GM21619 (cell line): ENCODE results near the gene KRT79.

ENCODE experiments used
- ATAC-seq: cut with Tn5 transposase; IDR thresholded peaks from one replicate; pipeline ENCODE4 v1.9.1; 2021; ENCODE audit not compliant: unreplicated experiment

KRT79 gene

DNA sequence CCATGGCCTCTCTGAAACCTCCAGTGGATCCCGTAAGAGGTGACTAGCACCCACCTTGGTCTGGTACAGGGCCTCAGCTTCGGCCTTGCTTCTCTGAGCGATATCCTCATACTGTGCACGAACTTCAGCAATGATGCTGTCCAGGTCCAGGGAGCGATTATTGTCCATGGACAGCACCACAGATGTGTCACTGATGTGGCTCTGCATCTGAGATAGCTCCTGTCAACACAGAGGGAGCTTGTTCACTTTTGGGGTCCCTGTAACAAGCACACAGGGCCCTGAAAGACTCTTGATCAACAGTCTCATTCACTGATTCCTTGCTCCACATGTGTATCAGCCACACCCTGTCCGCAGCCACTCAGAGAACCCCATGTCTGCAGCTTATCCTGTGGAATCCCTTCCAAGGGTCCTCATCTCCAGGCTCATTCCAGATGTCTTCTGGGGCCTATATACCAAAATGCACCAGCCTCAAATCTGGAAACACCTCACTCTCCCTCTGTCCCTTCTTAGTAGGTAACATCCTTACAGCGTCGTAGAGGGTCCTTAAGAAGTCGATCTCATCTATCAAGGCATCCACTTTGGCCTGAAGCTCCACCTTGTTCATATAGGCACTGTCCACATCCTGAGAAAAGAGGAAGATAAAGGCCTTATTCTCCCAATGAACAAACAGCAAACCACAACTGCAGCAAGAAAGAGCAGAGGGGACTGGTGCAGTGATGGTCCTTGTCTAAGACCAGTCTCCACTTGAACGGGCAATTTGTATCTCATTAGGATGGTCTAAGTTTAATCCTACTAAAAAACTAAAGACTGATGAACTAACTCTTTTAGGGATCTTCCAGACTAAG, 41.7 kb downstream of the KRT79 start:
- ATAC-seq, result no peak

DNA sequence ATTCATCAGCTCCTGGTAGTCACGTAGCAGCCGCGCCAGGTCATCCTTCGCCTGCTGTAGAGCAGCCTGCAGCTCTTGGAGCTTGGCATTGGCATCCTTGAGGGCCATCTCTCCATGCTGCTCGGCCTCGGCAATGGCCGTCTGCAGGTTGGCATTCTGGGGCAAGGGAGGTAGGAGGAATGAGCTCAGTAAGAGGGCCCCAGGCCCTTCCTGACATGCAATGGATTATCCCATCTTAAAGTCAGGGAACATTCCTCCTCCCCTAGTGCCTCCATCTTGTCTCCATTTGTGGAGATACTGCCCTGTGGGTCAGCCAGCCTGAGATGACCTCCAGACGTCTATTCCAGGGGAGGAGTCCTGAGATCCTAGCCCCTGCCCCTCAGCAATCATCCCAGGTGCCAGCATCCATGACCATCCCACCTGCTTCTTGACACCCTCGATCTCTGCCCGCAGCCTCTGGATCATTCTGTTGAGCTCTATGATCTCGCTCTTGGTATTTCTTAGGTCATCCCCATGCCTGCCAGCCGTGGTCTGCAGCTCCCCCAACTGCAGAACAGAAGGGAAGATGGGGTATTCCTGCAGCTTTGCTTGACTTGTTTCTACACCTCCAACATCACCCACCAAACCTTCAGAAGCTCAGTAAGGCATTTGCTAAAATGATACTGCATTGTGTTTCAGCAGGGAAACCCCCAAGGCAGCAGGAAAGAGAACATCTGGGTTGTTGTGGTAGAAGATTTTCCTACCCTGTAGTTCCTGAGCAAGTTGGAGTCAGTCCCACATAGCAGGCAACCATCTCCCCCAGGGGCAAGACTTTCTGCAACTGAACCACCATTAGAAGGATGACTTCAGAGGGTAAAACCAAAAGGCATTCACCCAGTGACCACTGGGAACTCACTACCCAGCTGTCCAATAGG, 42.6 kb downstream of the KRT79 start:
- ATAC-seq, result no peak

DNA sequence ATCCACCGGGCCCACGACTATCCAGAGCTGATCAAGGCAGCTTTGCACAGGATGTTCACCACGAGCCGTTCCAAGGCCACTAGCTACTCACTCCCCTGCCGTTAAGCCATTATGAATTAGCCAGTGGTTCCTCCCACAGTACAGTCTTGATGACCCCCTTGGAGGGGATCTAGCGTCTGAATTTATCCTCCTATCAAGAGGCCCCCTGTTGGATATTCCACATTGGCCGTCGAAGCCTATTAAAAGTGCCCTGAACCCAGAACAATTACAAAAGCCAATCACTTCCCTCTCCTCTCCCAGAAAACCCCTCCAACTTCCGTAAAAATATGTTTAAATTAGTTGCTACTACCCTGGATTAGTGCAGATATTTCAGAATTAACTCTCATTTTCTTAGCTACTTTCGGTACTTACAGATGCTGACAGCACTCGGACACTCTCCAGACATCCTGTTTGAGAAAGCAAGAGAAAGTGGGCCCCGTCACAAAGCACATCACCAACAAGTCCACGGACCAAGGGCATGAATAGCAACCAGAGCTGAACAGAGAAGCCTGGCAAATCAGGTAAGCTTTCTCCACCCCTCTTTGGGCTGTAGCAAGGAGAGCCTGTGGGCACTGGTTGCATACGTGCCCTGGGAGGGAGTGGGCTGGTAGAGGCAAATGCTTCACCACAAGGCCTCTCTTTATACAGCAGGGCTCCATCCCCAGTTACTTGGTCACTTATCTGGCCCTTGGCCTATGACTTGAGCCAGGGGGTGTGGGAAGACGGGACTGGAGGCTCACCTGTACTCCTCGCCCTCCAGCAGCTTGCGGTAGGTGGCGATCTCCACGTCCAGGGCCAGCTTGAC, 43.5 kb downstream of the KRT79 start:
- no peak for ATAC-seq

DNA sequence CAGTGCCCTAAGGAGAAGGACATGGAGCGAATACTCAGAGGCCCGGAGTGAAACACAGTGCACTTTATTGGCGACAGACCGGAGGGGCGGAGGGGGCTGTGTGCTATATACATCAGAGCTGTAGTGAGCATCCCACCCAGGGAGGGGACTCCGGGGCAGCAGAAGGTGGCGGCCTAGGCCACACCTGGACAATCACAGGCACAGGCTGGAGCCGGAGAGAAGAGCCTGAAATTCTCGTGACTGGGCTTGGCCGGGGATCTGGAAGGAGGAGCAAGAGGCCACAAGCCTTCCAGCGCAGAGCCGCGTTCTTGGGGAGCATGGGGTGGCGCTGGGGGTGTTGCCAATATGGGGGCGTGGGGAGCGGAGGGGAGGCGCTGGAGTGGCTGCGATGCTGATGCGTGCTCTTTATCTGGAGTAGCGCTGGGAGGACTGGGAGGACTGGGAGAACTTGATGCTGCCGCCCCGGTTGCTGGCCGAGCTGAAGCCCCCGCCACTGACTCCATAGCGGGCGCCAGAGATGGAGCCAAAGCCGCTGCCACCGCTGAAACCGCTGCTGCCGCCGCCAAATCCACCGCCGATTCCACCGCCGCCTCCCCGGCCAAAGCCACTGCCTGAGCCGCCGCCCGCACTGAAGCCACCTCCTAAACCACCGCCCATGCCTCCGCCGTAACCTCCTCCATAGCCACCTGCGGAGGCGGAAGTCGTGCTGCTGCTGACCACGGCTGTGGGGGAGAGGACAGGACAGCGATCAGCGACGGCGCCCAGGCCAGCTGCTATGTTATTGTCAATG, 44.3 kb downstream of the KRT79 start:
- ATAC-seq, result no peak

DNA sequence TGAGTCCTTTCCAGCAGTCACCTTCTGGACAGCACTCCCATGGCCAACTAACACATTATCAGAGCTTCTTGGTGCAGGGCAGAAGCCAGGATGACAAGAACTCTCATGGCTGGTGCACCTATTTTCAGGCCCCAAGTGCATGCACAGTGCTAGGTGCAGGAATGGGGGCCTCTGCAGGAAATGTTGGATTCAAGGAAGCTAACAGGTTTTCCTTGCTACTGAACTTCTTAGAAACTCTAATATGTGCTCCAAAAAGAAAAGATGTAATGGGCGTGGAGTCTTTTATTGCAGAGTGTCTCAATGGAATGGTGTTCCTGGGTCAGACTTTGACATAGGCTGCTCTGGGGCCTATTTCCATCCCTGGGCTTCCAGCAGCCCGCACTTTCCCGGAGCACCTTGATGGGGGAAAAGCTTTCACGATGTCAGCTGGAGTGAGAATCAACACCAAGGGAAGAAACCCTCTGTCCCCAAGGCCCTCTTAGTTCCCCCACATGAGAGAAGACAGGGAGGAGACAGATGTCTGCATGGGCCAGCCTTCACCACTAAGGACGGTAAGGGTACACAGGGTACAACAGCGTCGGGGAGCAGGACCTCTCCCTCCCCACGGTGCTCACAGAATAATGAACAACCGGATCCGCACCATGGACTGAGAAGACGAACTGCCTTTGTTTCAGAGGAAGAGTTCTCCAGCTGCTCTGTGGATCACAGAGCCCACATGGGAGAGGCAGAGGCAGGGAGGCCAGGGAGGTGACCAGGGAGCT, 45.1 kb downstream of the KRT79 start:
- ATAC-seq, result no peak

DNA sequence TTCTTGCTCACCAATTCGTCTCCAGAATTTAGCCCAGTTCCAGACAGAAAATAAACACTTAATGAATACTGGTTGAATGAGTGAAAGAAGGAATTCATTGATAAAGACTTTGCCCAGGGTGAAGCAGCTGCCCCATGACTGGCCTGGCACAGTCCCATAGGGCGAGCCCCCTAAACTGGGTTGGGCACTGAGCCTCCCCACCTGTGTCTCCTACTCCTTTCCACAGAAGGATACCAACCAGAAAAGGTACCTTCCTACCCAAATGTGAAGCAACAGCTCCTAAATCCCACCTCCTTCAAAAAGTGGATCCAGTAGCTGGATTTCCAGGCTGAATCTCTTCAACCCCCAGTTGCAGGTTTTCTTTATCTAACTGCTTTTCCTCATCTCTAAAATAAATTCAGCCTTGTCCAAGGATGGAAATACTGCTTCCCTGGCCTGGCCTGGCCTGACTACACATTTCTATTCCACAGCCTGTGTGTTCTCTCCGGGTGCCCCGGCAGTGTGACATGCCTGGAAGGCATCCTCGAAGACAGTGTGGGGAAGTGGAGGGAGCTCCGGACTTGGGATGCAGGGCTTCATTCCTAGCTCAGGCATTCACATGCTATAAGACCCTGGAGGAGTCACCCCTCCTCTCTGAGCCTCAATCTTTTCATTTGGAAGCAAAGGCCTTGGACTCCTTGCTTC, 45.8 kb downstream of the KRT79 start:
- no peak for ATAC-seq

DNA sequence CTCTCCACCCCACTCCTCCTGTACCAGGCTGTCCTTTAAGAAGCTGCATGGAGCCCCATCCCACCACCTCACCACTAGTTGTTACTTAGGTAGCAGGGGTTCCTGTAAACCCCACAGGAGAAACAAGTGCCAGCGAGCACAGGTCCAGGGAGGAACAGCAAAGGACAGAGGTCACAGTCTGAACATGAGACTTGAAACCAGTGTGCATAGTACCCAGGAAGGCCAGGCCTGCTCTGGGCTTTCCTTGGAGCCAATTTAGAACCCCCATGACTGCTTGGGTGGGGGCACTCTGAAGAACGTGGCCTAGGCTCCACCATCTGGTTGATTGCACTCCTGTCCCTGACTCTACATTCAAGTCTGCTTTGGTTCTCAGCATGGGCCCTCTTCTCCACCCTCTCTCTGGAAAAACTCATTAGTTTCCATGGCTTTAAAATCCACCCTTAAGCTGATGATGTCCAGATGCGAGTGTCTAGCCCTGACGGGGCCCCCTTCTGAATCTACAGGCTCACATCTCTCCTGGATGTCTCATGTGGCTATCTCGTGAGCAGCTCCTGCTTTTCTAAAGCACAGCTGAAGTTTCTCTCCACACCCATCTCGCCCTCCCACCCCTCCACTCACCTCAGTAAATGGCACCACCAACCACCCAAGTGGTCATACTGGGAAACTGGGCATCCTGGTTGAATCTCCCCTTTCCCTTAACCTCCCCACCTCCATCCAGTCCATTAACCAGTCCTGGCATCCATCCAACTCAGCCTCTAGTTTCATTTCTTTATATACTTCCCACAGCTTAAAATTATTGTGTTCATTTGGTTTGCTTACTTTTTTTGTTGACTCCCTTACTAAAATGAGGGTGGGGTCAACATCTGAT, 46.6 kb downstream of the KRT79 start:
- no peak for ATAC-seq

DNA sequence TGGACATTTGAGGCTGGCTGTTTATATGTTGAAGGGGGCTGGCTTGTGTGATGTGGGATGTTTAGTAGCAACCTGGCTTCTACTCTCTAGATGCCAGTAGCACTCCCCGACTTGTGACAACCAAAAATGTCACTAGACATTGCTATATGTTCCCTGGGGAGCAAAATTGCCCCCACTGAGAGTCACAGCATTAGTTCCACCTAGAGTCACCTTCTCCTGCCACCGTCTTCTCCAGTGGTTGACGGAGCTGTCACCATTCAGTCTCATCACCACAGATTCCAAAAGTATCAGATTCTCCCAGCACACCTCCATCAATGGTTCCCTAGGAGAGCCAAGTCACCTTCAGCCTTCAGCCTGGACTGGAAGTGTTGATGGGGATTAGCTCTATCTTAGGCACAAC, 49.2 kb downstream of the KRT79 start:
- no peak for ATAC-seq

DNA sequence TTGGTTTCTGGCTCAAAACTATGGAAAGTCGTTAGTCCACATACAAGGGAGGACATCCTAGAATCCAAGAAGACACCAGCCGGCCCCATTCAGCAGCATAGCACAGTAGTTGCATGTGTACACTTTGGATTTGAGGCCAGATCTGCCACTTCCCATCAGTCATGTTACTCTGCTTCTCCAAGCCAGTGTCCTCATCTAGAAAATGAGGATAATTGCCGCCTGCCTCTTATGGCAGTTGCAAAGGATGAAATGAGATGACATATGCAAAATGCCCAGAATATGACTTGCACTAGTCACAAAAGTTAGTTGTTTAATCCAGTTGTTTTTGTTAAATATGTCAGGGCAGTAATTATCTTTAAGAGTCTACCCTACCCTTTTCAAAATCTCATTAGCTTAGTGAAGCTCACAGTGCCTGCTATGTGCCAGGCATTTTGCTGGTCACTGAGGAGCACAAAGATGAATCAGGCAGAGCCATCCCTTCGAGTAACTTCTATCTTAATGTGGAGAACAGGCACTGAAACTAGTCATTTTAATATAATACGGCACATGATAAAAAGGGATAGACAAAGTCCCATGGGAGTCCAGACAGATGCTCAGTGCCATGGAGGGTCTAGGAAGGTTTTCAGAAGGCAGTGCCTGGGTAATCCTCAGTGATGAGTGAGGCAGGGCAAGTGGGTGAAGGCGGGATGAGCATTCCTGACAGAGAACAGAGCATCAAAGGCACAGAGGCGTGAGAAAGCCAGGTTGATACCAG, 50.4 kb downstream of the KRT79 start:
- no peak for ATAC-seq

DNA sequence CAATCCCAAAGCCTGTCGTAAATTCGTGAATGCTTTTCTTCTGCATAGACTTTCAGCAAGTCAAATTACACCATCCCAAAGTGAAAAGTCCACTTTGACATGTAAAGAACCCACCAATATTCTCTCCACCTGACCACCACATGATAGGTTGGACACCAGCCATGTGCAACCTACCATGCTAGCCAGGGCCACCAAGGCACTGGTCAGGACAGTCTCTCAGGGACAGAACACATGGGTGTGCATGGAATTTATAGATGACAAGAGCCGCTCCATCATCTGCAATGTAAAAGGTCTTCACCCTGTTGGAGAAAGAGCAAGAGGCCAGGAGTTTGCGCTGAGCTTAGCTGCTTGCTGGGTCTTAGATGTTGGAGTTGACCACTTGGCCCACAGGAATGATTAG, 51.6 kb downstream of the KRT79 start:
- no peak for ATAC-seq

DNA sequence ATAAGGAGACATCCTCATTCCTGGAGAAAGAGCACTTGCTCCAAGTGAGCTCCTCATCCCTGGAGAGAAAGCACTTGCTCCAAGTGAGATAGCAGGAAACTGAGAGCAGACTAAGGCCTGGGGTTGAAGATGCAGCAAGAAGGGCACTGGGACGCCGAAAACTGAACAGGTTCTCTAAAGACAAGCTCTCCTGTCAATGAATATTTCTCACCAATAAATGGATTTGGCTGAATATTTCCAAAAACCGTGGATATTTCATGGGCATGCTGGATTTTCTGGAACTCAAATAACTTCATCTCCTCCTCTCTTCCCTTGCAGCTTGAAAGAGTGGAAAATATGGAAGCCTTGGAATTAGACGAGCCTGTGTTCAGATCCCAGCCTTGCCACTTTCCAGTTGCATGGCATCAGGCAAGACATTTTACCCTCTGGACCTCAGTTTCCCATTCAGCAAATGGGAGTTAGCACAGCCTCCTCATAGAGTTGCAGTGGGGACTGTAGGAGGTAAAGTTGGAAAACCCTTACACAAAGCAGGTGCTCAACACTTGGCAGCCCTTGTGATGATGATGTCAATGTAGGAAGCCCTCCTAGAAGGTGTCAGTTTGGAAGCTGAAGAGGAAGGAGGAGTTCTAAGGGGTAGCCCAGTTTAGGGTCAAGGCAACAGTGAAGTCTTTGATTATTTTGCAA, 52.6 kb downstream of the KRT79 start:
- ATAC-seq, result no peak

DNA sequence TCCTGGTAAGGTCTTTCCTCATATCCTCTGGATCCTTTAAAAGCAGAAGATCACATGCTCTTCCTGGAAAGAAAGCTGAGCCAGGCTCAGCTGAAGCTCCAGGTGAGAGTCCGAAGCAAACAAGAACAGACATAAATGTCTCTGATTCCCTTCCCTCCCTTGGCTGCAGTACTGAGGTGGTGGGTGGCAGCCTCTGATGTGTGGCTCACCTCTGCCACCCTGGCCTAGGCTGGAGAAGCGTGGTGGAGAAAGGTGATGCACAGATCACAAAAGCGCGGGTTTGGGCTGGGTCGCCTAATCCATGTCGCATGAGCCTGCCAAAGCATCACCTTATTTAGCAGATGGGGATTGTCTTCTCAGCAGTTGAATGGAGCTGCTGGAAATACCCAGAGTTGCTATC, 54.2 kb downstream of the KRT79 start:
- no peak for ATAC-seq

DNA sequence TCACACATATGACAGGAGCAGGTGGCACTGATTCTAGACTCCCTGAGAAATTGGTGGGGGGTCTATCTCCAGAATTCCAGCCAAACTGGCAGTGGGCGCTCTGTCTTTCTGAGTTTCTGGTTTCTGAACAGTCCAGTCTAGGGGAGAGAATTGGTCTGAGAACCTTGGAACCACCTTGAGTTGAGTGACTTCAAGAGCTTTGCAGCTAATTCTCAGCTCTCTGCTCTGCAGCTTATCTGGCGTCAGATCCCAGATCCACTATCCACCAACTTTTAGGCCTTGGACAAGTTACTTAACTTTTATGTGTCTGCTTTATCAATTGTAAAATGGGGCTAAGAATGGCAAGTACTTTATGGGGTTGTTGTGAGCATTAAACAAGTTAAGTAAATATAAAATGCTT, 55.3 kb downstream of the KRT79 start:
- ATAC-seq, result no peak

DNA sequence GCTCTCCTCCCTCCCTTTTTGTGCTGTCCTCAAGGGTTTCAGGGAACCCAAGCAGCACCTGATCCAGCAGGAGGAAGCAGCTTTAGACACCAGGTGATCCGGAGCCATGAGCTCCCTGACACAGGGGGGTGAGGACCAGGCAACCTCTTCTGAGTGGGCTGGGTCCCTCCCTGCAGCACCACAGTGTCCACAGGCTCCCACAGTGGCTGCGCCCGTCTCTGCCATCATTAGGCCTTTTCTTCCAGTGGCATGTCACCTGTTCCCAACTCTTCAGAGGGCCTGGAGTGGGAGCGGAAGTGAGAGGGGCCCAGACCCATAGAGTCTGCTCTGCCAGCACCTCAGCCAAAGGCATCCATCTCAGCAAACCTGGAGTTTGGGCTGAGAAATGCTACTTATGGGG, 56.5 kb downstream of the KRT79 start:
- ATAC-seq, result no peak

DNA sequence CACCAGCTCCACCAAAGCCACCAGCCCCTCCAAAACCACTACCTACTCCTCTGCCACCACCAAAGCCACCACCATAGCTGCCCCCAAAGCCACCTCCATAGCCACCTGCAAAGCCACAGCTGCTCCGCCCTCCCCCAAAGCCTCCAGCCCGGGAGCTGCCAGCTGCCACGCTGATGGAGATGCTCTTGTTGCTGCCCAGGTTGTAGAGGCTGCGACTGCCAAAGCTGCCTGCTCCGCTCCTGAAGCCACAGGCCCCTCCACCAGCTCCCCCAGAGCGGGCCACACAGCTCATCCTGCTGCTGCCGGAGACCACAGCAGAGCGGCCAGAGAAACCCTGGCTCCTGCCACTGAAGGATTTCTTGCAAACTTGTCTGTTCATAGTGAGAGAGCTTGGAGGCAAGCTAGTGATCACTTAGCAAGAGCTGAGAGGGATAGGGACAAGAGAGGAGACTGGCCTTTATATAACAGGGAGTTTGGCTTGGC, 57.2 kb downstream of the KRT79 start, which contains the start of gene KRT76:
Gene KRT76, minus strand, starts transcription at position 433 of the 483 bp plus-strand sequence. Its CDS starts 54 bp downstream, at position 379.
- no peak for ATAC-seq

DNA sequence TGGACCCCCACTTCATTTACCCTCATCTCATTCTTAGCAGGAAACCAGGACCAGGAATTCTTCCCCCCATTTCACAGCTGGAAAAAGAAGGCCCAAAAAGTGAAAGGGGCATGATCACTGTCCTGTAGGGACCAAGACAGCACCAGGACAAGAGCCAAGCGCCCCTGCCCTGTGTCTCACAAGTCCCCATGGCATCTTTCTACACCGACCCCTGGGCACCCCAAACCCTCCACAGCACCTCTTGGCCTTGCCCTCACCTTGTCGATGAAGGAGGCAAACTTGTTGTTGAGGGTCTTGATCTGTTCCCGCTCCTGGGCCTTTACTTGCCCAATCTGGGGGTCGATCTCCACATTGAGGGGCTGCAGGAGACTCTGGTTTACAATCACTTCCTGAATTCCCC, 57.7 kb downstream of the KRT79 start:
- no peak for ATAC-seq
